G401.6 (cell line): ENCODE data around the gene TUBA4B.
A peak's percentile ranks its signal among the peaks of the same experiment; 100 is the strongest.
"Not testable (repeated sequence)": the region's sequence is repeated elsewhere in the genome, so short reads cannot be mapped to it uniquely, and the experiment has no call there.

Source experiments
- FAIRE-seq: peaks from 2 replicates; lab custom pipeline; 2012; peaks lifted over from hg19 to GRCh38; lab: Jason Lieb, UNC

Gene TUBA4B

GRCh38 chr2:219248845-219249202, 4.2 kb upstream of the TUBA4B start:
- no peak for FAIRE-seq

GRCh38 chr2:219249203-219249980, 3.7 kb upstream of the TUBA4B start:
- no peak for FAIRE-seq

GRCh38 chr2:219250049-219250781, 2.8 kb upstream of the TUBA4B start:
- FAIRE-seq: no peak

GRCh38 chr2:219251656-219252055, 1.4 kb upstream of the TUBA4B start:
- FAIRE-seq: no peak

GRCh38 chr2:219252084-219252483, 959 bp upstream of the TUBA4B start:
- FAIRE-seq: no peak

GRCh38 chr2:219252570-219252899, 508 bp upstream of the TUBA4B start:
- no peak for FAIRE-seq

GRCh38 chr2:219253753-219254589, 928 bp downstream of the TUBA4B start, which contains the start of gene TUBA4A:
Gene TUBA4A, minus strand, starts transcription at chr2:219253918. Its CDS starts 60 bp downstream, at chr2:219253858.
- FAIRE-seq: no peak

GRCh38 chr2:219254590-219255201, 1.7 kb downstream of the TUBA4B start:
- no peak for FAIRE-seq

GRCh38 chr2:219258942-219259341, 5.9 kb downstream of the TUBA4B start:
- FAIRE-seq: not testable (repeated sequence)

- no peak for FAIRE-seq
Measured at GRCh38 chr2:219261024-219261855, 8.2 kb downstream of the TUBA4B start.

GRCh38 chr2:219266232-219266631, 13.2 kb downstream of the TUBA4B start:
- no peak for FAIRE-seq

GRCh38 chr2:219266886-219267285, 13.8 kb downstream of the TUBA4B start:
- FAIRE-seq: no peak

- FAIRE-seq: no peak
Measured at GRCh38 chr2:219268294-219268693, 15.3 kb downstream of the TUBA4B start.

GRCh38 chr2:219269362-219270054, 16.5 kb downstream of the TUBA4B start:
- FAIRE-seq: no peak

- no peak for FAIRE-seq
Measured at GRCh38 chr2:219270055-219270372, 17.0 kb downstream of the TUBA4B start.

GRCh38 chr2:219271021-219271420, 18.0 kb downstream of the TUBA4B start:
- FAIRE-seq: no peak

GRCh38 chr2:219272356-219272755, 19.3 kb downstream of the TUBA4B start:
- FAIRE-seq: no peak

- FAIRE-seq: no peak
Measured at GRCh38 chr2:219272995-219273394, 20.0 kb downstream of the TUBA4B start.

- FAIRE-seq: no peak
Measured at GRCh38 chr2:219273937-219274336, 20.9 kb downstream of the TUBA4B start.

GRCh38 chr2:219274361-219274921, 21.4 kb downstream of the TUBA4B start:
- FAIRE-seq: peak; percentile 92
